Neural progenitor cell (in vitro differentiated cells): Measurements from ENCODE around the gene MGP.

Source experiments
- EZH2 ChIP-seq: fragments of 200-600 bp; sonication (generic); IDR thresholded peaks from 2 replicates; pipeline ENCODE4 v1.6.1; 2017; ENCODE audit warnings: antibody characterized with exemption, mild to moderate bottlenecking, moderate library complexity
- EZH2phosphoT487 ChIP-seq: fragments of 200-600 bp; sonication (generic); IDR thresholded peaks from 2 replicates; pipeline ENCODE4 v1.6.1; 2017; ENCODE audit warnings: antibody characterized with exemption
- TF ChIP-seq, protein P1 (sequence below): fragments of 200-600 bp; sonication (generic); IDR thresholded peaks from 2 replicates; pipeline ENCODE4 v1.5.1; 2017; ENCODE audit warnings: antibody characterized with exemption, mild to moderate bottlenecking

DNA sequence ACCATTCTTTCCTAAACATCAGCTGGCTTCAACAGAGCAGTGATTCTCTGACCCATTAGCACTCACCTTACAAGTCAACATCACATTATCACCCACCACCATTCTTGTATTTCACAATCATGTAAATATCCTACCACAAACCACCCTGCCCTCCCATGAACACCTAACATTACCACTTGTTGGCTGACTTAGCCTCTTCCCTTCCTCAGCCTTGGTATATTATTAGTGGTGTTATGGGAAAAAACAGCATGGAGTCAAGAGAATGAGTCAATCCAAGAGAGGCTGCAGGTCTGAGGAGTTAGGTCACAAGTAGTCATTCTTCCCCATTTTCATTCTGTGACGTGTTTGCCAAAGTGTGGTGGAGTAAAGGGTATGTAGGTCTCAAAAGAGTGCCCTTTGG is 22.3 kb upstream of the MGP start:
- TF ChIP-seq, protein P1, sequence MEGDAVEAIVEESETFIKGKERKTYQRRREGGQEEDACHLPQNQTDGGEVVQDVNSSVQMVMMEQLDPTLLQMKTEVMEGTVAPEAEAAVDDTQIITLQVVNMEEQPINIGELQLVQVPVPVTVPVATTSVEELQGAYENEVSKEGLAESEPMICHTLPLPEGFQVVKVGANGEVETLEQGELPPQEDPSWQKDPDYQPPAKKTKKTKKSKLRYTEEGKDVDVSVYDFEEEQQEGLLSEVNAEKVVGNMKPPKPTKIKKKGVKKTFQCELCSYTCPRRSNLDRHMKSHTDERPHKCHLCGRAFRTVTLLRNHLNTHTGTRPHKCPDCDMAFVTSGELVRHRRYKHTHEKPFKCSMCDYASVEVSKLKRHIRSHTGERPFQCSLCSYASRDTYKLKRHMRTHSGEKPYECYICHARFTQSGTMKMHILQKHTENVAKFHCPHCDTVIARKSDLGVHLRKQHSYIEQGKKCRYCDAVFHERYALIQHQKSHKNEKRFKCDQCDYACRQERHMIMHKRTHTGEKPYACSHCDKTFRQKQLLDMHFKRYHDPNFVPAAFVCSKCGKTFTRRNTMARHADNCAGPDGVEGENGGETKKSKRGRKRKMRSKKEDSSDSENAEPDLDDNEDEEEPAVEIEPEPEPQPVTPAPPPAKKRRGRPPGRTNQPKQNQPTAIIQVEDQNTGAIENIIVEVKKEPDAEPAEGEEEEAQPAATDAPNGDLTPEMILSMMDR, result no peak
- TF ChIP-seq EZH2phosphoT487 (no peak), EZH2 (no peak)
